Esophagus muscularis mucosa (tissue), 4 donors: Measurements from ENCODE around the gene GIPC2.

Experiments used
- CTCF ChIP-seq, 3 experiments: fragments of 200-600 bp in 2 of 3; fragments of 450-650 bp in 1 of 3; sonication (generic) in 2 of 3; IDR thresholded peaks; one replicate each; pipeline ENCODE4 v1.5.1; 2017 to 2019; ENCODE audit warnings: antibody characterized with exemption in 3 of 3, mild to moderate bottlenecking in 2 of 3, moderate library complexity in 1 of 3
- EP300 ChIP-seq: sonication (generic); formaldehyde crosslinking; IDR thresholded peaks from one replicate; pipeline ENCODE4 v1.6.1; 2017; ENCODE audit warnings: antibody characterized with exemption
- POLR2A ChIP-seq: fragments of 450-650 bp; IDR thresholded peaks from one replicate; pipeline ENCODE4 v1.6.1; 2017; ENCODE audit warnings: antibody characterized with exemption, moderate library complexity, mild to moderate bottlenecking, low read depth
- POLR2AphosphoS5 ChIP-seq, 2 donors: sonication (generic); formaldehyde crosslinking; IDR thresholded peaks; one replicate each; pipeline ENCODE4 v1.6.1; 2017; ENCODE audit warnings: antibody characterized with exemption in 2 of 2

GRCh38 chr1:78045563-78045925 is 222 bp upstream of the GIPC2 start:
- TF ChIP-seq CTCF (IDR thresholded peaks at IDR 0.05) (no peak), POLR2A (no peak), POLR2AphosphoS5 (IDR thresholded peaks at IDR 0.05) (no peak), EP300 (no peak)
